NOMO-1 treated with DMSO at 0.1 percent for 48 hours (cell line): Measurements from ENCODE around the gene UPP1.
"Not testable (repeated sequence)": the region's sequence is repeated elsewhere in the genome, so short reads cannot be mapped to it uniquely, and the experiment has no call there.

ENCODE experiments used
- DNase-seq: peaks from one replicate; lab custom pipeline; 2025; ENCODE audit not compliant: unreplicated experiment; lab: John Stamatoyannopoulos, UW

UPP1 gene

DNA sequence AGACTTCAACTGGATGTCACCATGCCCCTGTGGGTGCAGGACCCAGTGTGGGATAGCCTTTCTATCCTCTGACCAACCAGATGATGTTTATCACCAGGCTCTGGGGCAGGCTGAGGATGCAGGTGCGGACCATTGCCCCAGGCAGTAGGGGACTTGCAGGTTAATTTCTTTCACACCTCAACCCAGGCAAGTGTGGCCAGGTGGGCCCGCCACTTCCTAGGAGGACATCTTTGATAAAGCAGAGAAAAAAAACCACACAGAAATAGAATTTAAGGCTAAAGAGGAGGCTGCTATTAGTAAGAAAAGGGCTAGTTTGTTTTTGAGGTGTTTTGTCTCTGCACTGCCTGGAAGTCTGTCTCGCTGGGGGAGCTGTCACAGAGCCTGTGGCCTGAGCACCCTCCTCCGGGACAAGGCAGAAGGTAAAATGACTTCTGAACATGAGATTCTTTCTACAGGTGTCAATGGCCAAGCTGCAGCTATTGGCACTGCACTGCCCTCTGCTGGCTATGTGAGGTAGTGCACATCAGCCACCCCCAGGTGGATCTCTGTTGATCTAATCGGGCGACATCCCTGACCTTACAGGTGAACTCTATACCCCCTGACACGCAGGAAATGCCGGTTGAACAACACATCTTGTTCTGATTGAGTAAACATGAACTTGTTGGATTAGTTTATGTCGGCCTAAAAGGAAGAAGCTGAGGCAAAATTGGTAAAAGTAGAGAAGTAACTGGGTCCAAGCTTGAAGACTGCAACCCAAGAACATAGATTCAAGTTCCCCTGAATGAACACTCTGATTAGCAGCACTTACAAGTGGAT lies 21.0 kb downstream of the UPP1 start:
- DNase-seq, result peak; percentile 57

GRCh38 chr7:48110868-48111267 lies 21.8 kb downstream of the UPP1 start:
- DNase-seq, result no peak

DNA sequence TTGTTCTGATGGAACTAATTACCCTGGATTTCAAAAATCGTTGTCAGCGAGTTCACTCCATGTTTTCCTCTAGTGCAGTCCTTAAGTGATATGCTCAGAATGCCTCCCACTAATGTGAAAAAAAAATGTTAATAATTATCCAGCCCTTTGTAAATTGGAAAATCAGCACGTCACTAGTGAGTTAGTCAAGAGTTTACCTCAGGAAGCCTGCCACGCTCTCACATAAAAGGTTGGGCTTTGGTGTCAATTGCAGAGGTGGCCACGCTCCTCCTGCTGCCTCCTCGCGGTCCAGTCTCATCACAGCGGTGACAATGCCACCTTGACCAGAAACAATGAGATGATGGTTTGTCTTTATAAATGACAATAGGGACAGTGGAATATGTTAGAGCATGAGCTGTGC lies 22.5 kb downstream of the UPP1 start:
- no peak for DNase-seq

- no peak for DNase-seq
Observed at GRCh38 chr7:48112401-48113165, 23.5 kb downstream of the UPP1 start.

DNA sequence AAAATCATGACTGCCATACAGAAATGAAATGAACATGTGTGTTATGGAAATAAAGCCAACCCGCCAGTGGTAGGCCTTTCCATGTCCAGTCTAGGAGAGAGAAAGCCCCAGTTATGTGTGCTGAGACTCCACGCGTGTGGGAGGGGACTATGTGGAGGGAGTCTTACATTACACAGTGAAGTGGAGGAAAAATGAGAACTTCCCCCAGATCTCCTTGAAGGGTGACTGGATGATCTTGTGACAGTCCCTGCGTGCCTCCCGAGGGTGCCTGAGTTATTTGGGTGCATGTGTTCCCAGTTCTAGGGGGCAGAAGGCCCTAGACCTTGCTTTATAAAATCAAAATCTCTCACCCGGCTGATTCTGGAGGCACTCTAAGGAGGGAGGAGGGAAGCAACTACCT lies 24.2 kb downstream of the UPP1 start:
- no peak for DNase-seq

- DNase-seq, result no peak
Observed at GRCh38 chr7:48114115-48114514, 25.1 kb downstream of the UPP1 start.

DNA sequence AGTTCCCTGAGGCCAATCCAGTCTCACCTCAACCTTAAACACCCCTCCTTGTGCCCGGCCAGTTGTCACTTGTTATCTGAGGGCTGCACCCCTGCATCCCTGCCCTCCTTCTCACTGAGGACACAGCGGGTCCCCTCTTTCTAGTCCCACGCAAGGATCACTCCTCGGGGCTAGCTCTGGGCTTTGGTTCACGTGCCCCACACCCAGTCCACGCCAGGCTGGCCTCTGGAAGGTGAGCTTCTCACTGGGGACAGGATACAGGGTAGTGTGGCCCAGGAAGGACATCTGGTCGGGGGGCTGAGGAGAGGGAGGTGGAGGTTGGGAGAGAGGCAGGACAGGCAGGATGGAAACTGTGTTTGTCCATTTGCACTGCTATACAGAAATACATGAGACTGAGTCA lies 25.5 kb downstream of the UPP1 start:
- DNase-seq, result no peak

DNA sequence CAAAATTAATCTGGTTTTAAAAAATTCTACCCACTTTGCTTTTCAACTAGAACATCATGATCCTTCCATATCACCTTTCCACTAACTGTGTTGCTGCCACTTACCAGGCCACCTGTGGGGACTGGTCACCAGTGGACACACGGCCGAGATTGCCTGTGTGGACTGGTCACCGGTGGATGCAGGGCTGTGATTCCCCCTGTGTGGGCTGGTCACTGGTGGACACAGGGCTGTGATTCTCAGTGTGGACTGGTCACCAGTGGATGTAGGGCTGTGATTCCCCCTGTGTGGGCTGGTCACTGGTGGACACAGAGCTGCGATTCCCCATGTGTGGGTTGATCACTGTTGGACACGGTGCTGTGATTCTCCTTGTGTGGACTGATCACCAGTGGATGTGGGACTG lies 27.0 kb downstream of the UPP1 start:
- no peak for DNase-seq

- no peak for DNase-seq
Observed at GRCh38 chr7:48118041-48118440, 29.0 kb downstream of the UPP1 start.

DNA sequence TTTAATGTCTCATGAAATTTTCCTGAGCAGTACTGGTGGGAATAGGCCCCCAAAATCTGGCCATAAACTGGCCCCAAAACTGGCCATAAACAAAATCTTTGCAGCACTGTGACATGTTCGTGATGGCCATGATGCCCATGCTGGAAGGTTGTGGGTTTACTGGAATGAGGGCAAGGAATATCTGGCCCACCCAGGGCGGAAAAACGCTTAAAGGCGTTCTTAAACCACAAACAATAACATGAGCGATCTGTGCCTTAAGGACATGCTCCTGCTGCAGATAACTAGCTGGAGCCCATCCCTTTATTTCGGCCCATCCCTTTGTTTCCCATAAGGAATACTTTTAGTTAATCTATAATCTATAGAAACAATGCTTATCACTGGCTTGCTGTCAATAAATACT lies 31.5 kb downstream of the UPP1 start:
- not testable (repeated sequence) for DNase-seq

GRCh38 chr7:48126037-48126436 lies 37.0 kb downstream of the UPP1 start:
- DNase-seq, result no peak

DNA sequence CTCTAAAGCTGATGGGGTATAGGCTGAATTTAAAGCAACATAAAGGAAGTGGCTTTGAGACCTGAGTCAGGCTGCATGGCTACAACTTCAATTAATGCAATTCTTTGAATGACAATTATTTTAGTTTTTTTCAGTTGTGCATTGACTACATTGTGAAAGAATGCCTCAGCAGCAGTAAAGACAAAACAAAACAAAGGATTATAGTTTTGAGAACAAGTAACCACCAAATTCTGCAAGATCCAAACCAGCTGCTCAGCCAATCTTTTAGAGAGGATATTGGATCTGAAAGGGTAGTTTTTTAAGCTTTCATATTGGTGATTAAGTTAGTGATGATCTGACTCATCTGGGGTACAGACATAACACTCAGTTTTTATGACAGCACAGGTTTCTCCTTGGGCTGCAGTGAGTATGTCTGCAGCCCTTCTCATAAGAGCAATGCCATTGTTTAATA lies 41.6 kb downstream of the UPP1 start:
- DNase-seq, result no peak

- no peak for DNase-seq
Observed at GRCh38 chr7:48132792-48133191, 43.7 kb downstream of the UPP1 start.

DNA sequence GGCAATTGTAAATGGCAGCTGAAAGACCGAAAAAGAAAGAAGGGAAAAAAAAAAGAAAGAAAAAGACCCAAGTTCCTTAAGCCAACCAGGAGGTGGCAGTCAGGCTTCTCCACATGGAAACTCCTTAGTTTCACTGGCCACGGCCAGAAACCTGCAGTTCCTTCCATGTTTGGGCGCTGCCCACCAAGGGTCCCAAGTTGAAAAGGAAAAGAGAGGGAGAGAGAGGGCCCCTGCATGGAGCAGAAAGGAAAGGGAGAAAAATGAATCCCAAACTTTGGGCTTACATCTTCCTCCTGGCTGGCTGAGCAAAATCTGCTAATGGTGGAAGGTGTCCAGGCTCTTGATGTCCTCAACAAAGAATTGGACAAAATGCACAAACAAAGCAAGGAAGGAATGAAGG lies 50.4 kb downstream of the UPP1 start:
- DNase-seq, result no peak

DNA sequence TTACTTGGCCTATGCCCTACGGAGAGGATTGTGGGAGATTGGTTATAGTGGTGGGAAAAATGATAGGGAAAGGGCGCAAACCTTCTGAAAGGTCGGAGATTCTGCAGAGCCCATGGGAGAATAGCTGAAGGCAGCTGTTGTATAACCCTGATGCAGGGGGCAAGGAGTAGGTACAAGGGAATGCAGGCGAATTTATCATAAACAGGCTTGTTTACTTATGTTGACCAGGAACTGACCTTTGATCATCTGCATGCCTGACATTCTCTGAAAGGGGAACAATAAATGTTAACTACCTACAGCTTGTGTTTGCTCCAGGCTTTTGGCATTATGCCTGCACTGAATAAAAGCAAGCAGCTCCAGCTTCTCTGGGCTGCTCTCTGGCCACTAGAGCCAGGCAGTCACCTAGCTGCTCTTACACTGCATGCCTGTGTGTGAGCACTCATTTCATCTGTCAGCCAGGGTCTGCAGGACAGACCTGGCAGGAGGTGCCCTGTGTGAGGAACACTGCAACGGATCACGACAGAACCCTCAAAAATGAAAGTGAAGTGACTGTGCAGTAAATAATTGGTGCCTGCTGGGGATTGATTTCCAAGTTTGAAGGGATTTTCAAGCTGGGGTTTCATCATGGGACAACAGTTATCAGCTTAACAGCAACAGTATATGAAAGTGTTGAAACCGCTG lies 51.1 kb downstream of the UPP1 start:
- peak; percentile 29 for DNase-seq

- no peak for DNase-seq
Observed at GRCh38 chr7:48141521-48141920, 52.5 kb downstream of the UPP1 start.

- DNase-seq, result peak; percentile 31
Observed at GRCh38 chr7:48144291-48144768, 55.3 kb downstream of the UPP1 start.

- no peak for DNase-seq
Observed at GRCh38 chr7:48147078-48147591, 58.1 kb downstream of the UPP1 start.

DNA sequence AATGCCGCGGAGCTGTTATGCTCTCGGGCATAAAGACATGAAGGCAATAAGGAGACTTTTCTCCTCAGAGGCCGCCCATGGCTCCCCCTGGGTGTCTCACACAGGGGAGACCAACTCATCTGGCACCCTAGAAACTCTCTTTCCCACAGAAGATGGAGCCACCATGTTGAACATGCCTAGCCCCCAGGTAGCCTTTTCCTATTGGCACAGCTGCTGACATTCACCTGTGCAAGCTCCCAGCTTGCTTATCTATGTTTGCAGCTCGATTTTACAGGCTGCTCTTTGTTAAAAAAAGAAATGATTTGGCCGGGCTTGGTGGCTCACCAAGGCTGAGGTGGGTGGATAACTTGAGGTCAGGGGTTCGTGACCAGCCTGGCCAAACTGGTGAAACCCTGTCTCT lies 58.6 kb downstream of the UPP1 start:
- DNase-seq, result not testable (repeated sequence)

DNA sequence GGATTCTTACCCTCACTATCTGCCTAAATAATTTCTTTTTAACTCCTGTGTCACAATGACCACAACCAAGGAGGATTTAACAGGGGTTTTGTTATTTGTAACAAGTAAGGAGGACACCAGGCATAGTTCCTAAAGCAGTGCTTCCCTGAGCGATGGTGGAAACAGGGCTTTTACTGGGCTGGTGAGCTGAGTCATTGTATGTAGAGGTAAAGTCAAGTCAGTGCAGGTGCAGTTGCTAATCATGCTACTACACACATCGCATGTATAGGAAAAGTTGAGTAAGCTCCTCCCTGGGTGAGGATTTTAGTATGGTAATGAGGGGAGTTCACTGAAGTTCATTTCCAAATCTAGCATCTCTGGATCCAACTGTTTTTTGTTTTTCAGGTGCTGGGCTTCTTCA lies 59.2 kb downstream of the UPP1 start:
- no peak for DNase-seq

GRCh38 chr7:48149058-48149457 lies 60.0 kb downstream of the UPP1 start:
- DNase-seq, result no peak
